Coronary artery (tissue), 2 donors: ENCODE measurements around the gene FLT3.

Experiments
- DNase-seq: peaks from one replicate; pipeline ENCODE4 v3.0.0-alpha.2; 2017; ENCODE audit warnings: low spot score
- H3K27ac ChIP-seq, 2 donors: fragments of 200-600 bp; sonication (generic); one replicate each; pipeline ENCODE4 v1.5.1; 2016 to 2019
- H3K4me3 ChIP-seq: fragments of 200-600 bp; sonication (generic); 2 replicates; pipeline ENCODE4 v1.5.1; 2016; ENCODE audit warnings: mild to moderate bottlenecking, moderate library complexity
- CTCF ChIP-seq: fragments of 200-600 bp; sonication (generic); IDR thresholded peaks from one replicate; pipeline ENCODE4 v1.5.1; 2019; ENCODE audit warnings: antibody characterized with exemption

The FLT3 gene

GRCh38 chr13:28077231-28077630 is 23.1 kb downstream of the FLT3 start:
- H3K4me3 ChIP-seq, result no peak overlapping the region
- no peak for DNase-seq
- TF ChIP-seq CTCF, result no peak

GRCh38 chr13:28071424-28071823 is 29.0 kb downstream of the FLT3 start:
- Histone ChIP-seq H3K4me3 (no peak overlapping the region), H3K27ac (no peak overlapping the region)
- DNase-seq, result no peak
- TF ChIP-seq CTCF, result no peak

More at GRCh38 chr13:28077231-28077630, 23.1 kb downstream of the FLT3 start:
- H3K27ac ChIP-seq, result no peak overlapping the region

DNA sequence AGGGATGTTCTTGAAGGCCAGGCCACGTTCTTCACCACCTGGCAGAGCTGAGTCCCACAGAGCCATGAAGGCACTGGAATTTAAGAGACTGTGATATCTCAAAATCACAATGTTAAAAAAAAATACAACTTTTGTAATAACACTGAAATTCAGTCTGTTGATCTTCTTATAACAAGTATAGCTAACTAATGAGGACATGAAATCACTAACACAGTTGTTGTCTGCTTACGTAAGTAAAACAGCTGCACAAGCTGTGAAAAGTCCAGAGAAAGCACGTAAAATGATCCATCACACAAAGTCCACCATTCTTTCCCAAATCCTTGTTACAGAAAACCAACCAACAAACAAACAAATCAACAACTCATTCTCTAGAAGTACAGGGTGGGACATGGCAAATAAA is 32.9 kb downstream of the FLT3 start:
- no peak overlapping the region for H3K27ac ChIP-seq
- TF ChIP-seq CTCF, result no peak
- DNase-seq, result no peak
- no peak overlapping the region for H3K4me3 ChIP-seq

DNA sequence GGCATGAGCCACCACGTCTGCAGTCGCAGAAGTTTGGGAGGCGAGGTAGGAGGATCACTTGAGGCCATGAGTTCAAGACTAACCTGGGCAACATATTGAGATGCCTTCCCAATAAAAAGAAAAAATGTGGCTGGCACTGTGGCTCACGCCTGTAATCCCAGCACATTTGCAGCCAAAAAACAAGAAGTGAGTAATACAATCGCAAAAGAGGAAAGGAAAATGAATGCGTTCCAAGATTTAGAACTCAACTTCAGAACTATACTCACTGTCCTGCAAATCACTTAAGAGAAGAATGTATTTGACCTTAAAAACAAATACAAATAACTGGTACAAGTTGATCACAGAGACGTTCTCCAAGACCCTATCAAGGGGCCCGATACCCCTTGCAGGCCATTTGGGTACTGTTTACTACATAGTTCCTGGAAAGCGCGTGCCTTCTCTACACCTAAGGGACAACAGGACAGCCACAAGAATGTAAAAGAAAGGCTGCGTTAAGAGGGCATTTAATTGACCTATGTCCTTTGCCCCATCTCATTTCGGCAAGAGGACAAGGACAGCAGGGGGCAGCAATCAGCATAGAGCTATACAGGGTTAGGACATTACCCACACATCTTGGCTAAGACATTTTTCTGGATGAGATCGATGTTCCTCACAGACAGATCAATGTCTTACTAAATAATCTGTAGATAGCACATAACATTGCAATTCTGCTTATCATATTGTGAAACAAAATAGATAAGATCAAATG is 41.3 kb downstream of the FLT3 start:
- no peak for TF ChIP-seq CTCF
- Histone ChIP-seq H3K4me3 (no peak overlapping the region), H3K27ac (no peak overlapping the region)
- DNase-seq, result no peak

DNA sequence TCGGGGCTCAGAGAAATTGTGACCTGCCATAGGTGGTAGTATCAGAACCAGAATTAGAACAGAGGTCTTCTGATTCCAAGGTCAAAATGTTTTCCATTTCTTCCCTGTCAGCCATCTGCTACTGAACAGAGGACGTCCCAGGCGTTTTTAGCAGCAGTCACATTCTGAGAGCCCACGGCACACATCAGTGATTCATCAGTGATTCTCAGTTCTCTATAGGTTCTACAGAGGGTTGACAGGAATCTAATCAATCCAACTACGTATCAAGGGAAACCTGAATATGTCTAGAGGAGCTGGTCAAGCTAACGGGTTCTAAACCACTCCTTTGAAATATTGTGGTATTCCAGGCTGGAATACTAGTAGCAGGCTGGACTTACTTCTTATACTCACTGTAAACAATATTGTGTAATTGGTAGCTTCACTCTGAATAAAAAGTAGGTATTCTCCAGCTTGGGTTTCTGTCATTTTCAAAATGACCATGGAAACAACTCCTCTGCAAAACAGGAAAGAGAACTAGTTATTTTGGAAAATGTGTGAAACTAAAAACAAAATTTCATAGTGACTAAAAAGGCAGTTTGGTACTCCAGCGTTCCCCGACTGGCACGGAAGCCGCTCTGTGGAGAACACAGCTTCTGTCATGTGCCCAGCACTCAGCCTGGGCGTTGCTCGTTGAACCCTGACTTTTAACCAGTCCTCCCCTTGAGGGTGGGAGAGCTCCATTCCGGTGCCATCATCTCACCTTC is 43.2 kb downstream of the FLT3 start:
- TF ChIP-seq CTCF, result no peak
- DNase-seq, result no peak
- Histone ChIP-seq H3K4me3 (no peak overlapping the region), H3K27ac (no peak overlapping the region)

DNA sequence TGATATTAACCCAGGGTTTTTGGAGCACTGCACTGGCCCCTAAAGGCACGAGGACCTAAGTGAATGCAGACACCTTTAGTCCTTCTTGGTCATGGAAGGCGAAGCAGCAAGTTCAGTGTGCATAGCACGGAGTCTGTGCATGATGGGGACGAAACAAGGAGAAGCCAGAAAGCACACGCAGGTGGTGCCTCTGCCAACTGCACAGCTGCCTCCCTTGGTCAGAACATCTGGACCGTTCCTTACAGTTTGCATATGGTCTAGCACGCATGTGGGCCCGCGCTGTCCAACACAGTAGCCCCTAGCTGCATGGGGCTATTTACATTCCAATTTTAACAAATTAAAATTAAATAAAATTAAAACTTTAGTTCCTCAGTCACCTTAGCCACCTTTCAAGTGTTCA is 44.0 kb downstream of the FLT3 start:
- no peak for TF ChIP-seq CTCF
- Histone ChIP-seq H3K4me3 (no peak overlapping the region), H3K27ac (no peak overlapping the region)
- DNase-seq, result no peak

DNA sequence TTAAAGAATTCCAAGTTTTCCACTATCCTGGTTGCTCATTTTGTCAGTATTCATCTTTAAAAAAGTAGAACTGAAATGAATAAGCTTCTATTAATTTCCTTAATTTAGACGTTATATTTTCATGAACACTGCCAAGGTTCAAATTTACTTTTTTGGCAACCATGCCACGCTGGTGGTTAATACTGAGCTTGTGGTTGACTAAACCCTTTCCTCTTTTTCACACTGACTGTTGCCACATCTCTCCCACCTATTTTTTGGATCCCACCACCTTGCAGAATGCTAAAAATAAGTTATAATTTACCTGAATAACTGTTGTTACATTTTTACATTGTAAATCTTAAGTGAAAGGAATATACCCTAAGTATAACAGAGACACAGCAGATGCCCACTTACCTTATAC is 45.0 kb downstream of the FLT3 start:
- H3K4me3 ChIP-seq, result no peak overlapping the region
- no peak overlapping the region for H3K27ac ChIP-seq
- no peak for DNase-seq
- no peak for TF ChIP-seq CTCF
